Measurements from ENCODE around the gene TBC1D3B.
"Not testable (repeated sequence)": the region's sequence is repeated elsewhere in the genome, so short reads cannot be mapped to it uniquely, and the experiment has no call there.

Gene TBC1D3B

GRCh38 chr17:36128411-36128978, 47.9 kb downstream of the TBC1D3B start:
- DNase-seq (ENCODE audit: low read depth): no peak

GRCh38 chr17:36127911-36128310, 48.5 kb downstream of the TBC1D3B start:
- no peak for DNase-seq (ENCODE audit: low read depth)

GRCh38 chr17:36127199-36127893, 49.1 kb downstream of the TBC1D3B start:
- DNase-seq (ENCODE audit: low read depth): no peak

DNA sequence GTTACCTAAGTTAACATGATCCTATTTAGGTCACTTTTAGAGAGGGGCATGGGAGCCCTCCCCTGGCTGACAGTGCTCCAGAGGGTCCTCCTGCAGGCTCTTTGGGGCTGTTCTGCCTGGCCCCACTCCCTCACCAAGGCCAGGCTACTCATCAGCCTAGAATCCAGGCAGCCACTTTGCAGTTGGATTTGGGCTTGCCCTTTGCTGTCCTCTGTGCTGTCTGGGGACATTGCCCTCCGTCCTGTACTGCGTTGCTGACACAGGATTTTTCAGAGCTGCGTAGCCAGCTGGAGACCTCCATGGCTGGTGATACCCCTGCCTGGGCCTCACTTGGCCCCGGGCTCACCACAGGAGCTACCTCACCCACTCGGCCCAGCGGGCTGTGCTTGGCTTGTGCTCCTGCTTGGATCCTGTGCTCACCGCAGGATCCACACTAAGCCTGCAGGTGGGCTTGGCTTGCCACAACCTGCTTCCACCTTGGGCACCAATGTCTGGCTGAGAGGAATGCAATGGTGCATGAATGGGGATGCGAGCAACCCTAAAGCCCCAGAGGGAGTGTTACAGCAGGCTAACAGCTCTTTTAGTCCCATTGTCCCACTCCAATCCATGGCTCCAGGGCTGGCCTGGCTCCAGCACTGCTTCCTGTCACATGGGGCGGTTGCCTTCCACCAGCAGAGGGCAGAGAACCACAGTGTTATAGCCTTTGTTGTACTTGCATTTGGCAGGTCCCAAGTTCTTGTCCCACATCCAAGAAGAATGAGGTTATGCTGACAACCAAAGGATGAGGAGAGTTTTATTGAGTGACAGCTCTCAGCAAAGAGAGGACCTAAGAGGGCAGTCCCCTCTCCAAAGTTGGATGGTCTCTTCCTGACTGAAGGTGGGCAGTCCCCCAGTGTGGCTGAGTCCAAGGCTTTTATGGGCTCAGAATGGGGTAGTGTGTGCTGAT, 51.3 kb downstream of the TBC1D3B start:
- peak; percentile 3 for DNase-seq (ENCODE audit: low read depth)

GRCh38 chr17:36123431-36123830, 53.0 kb downstream of the TBC1D3B start:
- DNase-seq (ENCODE audit: low read depth): no peak

GRCh38 chr17:36121099-36121498, 55.3 kb downstream of the TBC1D3B start:
- DNase-seq (ENCODE audit: low read depth): not testable (repeated sequence)

- DNase-seq (ENCODE audit: low read depth): no peak
Observed at GRCh38 chr17:36120221-36120620, 56.2 kb downstream of the TBC1D3B start.

DNA sequence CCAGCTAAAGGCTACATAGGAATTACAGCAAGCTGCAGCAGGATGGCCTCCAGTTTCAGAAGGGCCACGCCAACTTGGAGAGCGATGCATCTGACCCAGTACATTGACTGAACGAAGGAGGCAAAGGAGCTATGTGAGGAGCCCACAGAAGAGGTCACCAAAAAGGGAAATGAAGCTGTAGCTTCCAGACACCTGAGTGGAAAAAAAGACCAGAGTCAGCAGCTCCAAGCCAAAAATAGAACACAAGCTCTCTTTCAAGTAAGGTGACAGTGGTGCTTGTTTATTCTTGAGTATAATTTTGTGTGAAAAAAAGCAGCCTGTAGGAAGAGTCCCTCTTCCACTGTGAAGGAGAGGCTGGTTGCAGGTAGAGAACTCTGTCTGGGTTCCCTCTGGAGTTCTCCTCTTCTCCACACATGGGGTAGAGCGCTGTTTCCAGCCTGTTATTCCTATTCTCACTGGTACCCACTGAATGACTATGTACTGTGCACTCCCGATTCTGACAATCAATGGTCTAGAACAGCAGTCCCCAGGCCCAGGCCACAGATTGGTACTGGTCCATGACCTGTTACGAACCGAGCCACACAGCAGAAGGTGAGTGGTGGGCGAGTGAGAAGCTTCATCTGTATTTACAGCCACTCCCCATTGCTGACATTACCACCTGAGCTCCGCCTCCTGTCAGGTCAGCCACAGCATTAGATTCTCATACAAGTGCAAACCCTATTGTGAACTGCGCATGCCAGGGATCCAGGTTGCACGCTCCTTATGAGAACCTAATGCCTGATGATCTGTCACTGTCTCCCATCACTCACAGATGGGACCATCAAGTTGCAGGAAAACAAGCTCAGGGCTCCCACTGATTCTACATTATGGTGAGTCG, 57.7 kb downstream of the TBC1D3B start:
- DNase-seq (ENCODE audit: low read depth): no peak

DNA sequence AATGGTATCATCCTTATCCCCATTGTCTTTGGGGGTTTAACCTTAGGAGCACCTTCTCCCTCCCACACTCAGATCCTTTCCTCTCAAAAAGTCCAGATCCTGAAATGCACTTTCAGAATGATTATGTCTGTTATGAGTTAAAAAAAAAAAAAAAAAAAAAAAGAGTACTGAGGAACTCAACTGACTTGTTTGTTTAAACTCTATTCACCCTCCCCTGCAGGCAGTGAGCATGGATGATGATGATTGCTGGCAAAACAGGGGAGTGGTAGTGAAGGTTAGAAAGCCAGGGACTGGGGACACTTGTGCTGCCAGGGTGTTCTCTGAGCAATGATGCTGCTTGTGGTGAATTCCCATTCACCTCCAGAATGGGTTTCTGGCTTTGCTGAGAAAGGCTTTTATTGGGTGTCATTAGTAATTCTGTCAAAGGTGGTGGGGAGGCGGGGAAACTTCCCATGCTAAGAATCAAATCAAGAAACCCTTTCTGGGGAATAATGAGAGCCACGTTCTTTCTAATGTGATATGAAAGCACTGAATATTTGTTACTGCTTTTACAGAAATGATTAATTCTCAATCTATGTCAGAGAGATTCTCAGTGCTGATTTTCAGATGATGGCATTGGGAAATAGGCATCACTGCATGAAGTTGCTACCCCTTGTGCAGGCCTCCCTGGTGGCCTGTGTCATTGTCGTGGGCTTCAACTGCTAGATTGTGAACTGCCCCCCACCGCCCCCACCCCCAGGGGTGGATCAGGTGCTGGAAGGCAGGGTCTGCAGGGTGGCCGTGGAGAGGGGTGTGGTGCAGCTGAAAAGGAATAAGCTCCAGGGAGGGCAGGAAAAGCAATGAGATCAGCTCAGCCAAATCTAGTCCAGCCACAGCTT, 58.7 kb downstream of the TBC1D3B start:
- no peak for DNase-seq (ENCODE audit: low read depth)

All from iris pigment epithelial cell (primary cell).